ENCODE data around the gene MROH2A. TPM values are rescaled to one million over a fixed set of nuclear protein-coding genes. Genes with fewer than 3 reads are reported as not detected.
A peak's percentile ranks its signal among the peaks of the same experiment; 100 is the strongest.

The MROH2A gene
- total and polyA plus RNA-seq, 5 donors from 2014 or later, result not detected

DNA sequence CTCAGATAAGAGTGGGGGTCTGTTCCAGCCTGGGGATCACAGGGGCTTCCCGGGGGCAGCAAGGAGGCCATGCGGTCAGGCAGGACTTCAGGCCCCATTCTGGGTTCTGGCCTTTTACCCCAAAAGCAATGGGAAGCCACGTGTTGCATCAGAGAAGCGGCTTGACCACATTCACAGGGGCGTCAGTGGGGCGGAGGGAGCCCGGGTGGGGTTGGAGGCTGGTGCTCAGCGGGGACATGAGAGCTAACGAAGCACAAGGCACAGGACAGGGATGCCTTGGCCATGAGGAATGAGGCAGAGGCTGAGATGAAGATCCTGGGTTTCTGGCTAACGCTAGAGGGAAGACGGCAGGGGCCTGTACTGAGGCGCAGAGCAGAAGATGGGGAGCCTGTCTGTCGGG is 70.1 kb downstream of the MROH2A start:
- no peaks in the 10 kb centered on the region for H3K36me3 Mint-ChIP-seq
- ATAC-seq (ENCODE audit: low read depth in 2 of 2), result no peak
- H3K4me3 ChIP-seq (ENCODE audit: low read depth, low read length), result no peak overlapping the region
- H3K27me3 Mint-ChIP-seq, result no peaks in the 10 kb centered on the region
- H3K36me3 ChIP-seq (ENCODE audit: control insufficient read depth, insufficient read depth, low read length), result no peaks in the 10 kb centered on the region
- peak overlapping the region in 1 of 3 donors; percentile 63 for H3K27ac Mint-ChIP-seq
- no peaks in the 10 kb centered on the region for H3K9me3 ChIP-seq (ENCODE audit: control insufficient read depth in 2 of 2, low read length in 2 of 2)
- H3K4me3 Mint-ChIP-seq, result peak overlapping the region in 1 of 4 donors; percentile 36
- H3K4me1 Mint-ChIP-seq, result peaks cover 4 to 35% (median 10%) of the 10 kb centered on the region in 4 donors
- H3K27me3 ChIP-seq (ENCODE audit: control insufficient read depth, insufficient read depth, low read length), result no peaks in the 10 kb centered on the region
- no peak overlapping the region for H3K27ac ChIP-seq (ENCODE audit: insufficient read depth, low read length, poor library complexity, severe bottlenecking)
- peaks cover 12% of the 10 kb centered on the region for H3K4me1 ChIP-seq (ENCODE audit: control insufficient read depth, insufficient read depth, low read length, poor library complexity, severe bottlenecking)
- peaks cover 0 to 1% (median 0%) of the 10 kb centered on the region in 7 donors for H3K9me3 Mint-ChIP-seq
- DNase-seq, result no peak

DNA sequence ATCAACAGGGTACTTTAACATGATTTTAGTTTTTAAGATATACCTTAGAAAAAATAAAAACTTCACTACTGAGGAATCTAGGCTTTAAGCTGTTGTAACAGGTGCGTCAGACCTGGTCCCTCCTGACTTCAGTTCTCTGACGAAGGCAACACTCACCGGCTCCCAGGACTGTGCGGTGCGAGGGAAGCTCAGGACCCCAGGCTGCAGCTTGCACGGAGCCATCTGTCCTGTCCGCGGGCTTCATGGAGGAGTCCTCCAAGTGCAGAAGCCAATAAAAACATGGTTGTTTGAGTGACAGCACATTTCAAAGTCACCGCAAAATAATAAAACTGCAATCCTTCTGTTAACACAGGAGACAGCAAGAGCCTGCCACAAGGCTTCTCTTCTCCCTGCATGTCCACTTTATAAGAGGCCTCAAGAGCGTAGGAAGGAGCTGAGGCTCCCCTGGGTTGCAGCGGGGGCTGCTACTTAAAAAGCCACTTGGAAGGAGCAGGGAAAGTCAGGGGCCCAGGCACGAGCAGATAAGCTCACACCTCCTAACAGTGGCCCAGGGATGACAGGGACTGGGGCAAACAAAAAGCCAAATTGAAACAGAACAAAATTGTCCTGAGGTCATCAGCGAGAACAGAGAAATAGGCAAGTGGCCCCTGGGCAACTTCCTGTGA is 71.6 kb downstream of the MROH2A start:
- H3K4me1 Mint-ChIP-seq, result peaks cover 0 to 46% (median 16%) of the 10 kb centered on the region in 4 donors
- peak overlapping the region in 2 of 3 donors; percentile 43 to 56 for H3K27ac Mint-ChIP-seq
- no peaks in the 10 kb centered on the region for H3K27me3 ChIP-seq (ENCODE audit: control insufficient read depth, insufficient read depth, low read length)
- H3K27me3 Mint-ChIP-seq, result peaks cover 5% of the 10 kb centered on the region
- no peaks in the 10 kb centered on the region for H3K36me3 ChIP-seq (ENCODE audit: control insufficient read depth, insufficient read depth, low read length)
- H3K4me1 ChIP-seq (ENCODE audit: control insufficient read depth, insufficient read depth, low read length, poor library complexity, severe bottlenecking), result peaks cover 25% of the 10 kb centered on the region
- H3K4me3 ChIP-seq (ENCODE audit: low read depth, low read length), result no peak overlapping the region
- H3K9me3 Mint-ChIP-seq, result peaks cover 0 to 1% (median 0%) of the 10 kb centered on the region in 7 donors
- ATAC-seq (ENCODE audit: low read depth in 2 of 2), result no peak
- H3K9me3 ChIP-seq (ENCODE audit: control insufficient read depth in 2 of 2, low read length in 2 of 2), result no peaks in the 10 kb centered on the region
- no peak for DNase-seq
- no peak overlapping the region for H3K27ac ChIP-seq (ENCODE audit: insufficient read depth, low read length, poor library complexity, severe bottlenecking)
- H3K36me3 Mint-ChIP-seq, result no peaks in the 10 kb centered on the region
- H3K4me3 Mint-ChIP-seq, result peak overlapping the region in 1 of 4 donors; percentile 34

DNA sequence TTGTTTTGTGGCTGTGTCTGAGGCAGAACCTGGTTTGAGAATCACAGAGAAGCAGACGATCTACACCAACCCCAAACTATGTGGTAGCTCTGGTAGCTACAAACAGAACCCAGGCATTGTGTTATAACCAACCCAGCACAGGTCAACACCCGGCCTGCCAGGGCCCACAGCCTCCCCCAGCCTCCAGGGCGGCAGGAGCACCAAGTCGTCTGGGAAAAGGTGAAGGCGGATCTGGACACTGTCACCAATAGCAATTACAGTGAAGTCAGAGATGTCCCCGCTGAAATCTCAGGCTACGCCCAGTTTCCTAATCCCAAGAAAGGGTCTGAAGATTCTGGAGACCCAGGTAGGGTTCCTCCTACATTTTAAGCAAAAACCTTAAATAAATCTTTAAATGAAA is 72.6 kb downstream of the MROH2A start:
- H3K9me3 ChIP-seq (ENCODE audit: control insufficient read depth in 2 of 2, low read length in 2 of 2), result no peaks in the 10 kb centered on the region
- Mint-ChIP-seq H3K27me3 (peaks cover 5% of the 10 kb centered on the region), H3K36me3 (no peaks in the 10 kb centered on the region), H3K4me1 (peaks cover 0 to 52% (median 21%) of the 10 kb centered on the region in 4 donors), H3K27ac (no peak overlapping the region), H3K9me3 (peaks cover 0 to 1% (median 0%) of the 10 kb centered on the region in 7 donors), H3K4me3 (no peak overlapping the region)
- peaks cover 29% of the 10 kb centered on the region for H3K4me1 ChIP-seq (ENCODE audit: control insufficient read depth, insufficient read depth, low read length, poor library complexity, severe bottlenecking)
- H3K27me3 ChIP-seq (ENCODE audit: control insufficient read depth, insufficient read depth, low read length), result no peaks in the 10 kb centered on the region
- DNase-seq (no peak), ATAC-seq (ENCODE audit: low read depth in 2 of 2) (no peak)
- no peak overlapping the region for H3K4me3 ChIP-seq (ENCODE audit: low read depth, low read length)
- H3K27ac ChIP-seq (ENCODE audit: insufficient read depth, low read length, poor library complexity, severe bottlenecking), result no peak overlapping the region
- H3K36me3 ChIP-seq (ENCODE audit: control insufficient read depth, insufficient read depth, low read length), result no peaks in the 10 kb centered on the region

DNA sequence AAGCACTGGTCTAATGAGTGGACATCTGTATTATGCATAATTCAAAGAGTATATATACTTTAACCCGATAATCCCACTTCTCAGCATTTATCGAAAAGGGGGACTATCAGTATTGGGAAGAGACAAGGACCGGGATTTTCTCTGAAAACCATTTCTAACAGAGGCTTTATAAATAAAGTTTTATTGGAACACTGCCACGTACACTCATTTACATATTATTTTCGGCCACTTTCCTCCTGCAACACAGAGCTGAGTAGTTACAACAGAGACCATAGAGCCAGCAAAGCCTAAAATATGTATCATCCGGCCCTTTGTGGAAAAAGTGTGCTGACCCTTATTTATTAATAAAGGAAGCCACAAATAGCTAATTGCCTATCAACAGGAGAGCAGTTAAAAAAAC is 73.0 kb downstream of the MROH2A start:
- H3K27me3 Mint-ChIP-seq, result peaks cover 5% of the 10 kb centered on the region
- H3K27ac Mint-ChIP-seq, result no peak overlapping the region
- Histone ChIP-seq H3K4me1 (ENCODE audit: control insufficient read depth, insufficient read depth, low read length, poor library complexity, severe bottlenecking) (peaks cover 29% of the 10 kb centered on the region), H3K27ac (ENCODE audit: insufficient read depth, low read length, poor library complexity, severe bottlenecking) (no peak overlapping the region), H3K36me3 (ENCODE audit: control insufficient read depth, insufficient read depth, low read length) (no peaks in the 10 kb centered on the region), H3K4me3 (ENCODE audit: low read depth, low read length) (no peak overlapping the region), H3K9me3 (ENCODE audit: control insufficient read depth in 2 of 2, low read length in 2 of 2) (no peaks in the 10 kb centered on the region), H3K27me3 (ENCODE audit: control insufficient read depth, insufficient read depth, low read length) (no peaks in the 10 kb centered on the region)
- no peaks in the 10 kb centered on the region for H3K36me3 Mint-ChIP-seq
- peak overlapping the region in 2 of 4 donors; percentile 53 to 88 for H3K4me3 Mint-ChIP-seq
- no peak for DNase-seq
- no peak for ATAC-seq (ENCODE audit: low read depth in 2 of 2)
- peaks cover 0 to 54% (median 22%) of the 10 kb centered on the region in 4 donors for H3K4me1 Mint-ChIP-seq
- peaks cover 0 to 1% (median 0%) of the 10 kb centered on the region in 7 donors for H3K9me3 Mint-ChIP-seq

DNA sequence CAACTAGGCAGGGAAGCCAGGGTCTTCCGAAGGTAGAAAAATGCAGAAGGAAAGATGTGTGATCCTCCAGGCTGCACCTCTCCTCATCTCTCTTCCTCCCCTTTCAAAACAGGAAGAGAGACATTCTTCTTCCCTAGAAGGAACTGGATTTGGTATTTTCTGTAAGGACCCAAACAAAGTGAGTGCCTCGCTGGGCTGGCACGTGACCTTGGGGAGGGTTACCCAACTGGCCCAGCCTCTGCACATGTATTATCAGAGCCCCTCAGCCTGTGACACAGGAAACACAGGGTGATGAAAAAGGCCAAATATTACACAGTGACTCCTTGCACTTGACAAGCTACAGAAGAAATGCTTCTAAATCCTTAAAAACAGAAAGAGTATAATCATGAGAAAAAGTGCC is 73.9 kb downstream of the MROH2A start:
- peak overlapping the region in 3 of 4 donors; percentile 11 to 98 (median 88) for H3K4me3 Mint-ChIP-seq
- no peaks in the 10 kb centered on the region for H3K36me3 Mint-ChIP-seq
- Histone ChIP-seq H3K4me1 (ENCODE audit: control insufficient read depth, insufficient read depth, low read length, poor library complexity, severe bottlenecking) (peaks cover 29% of the 10 kb centered on the region), H3K9me3 (ENCODE audit: control insufficient read depth in 2 of 2, low read length in 2 of 2) (no peaks in the 10 kb centered on the region), H3K27me3 (ENCODE audit: control insufficient read depth, insufficient read depth, low read length) (no peaks in the 10 kb centered on the region), H3K36me3 (ENCODE audit: control insufficient read depth, insufficient read depth, low read length) (no peaks in the 10 kb centered on the region), H3K4me3 (ENCODE audit: low read depth, low read length) (no peak overlapping the region), H3K27ac (ENCODE audit: insufficient read depth, low read length, poor library complexity, severe bottlenecking) (no peak overlapping the region)
- DNase-seq, result no peak
- ATAC-seq (ENCODE audit: low read depth in 2 of 2), result no peak
- H3K4me1 Mint-ChIP-seq, result peaks cover 0 to 60% (median 22%) of the 10 kb centered on the region in 4 donors
- H3K9me3 Mint-ChIP-seq, result peaks cover 0 to 1% (median 0%) of the 10 kb centered on the region in 7 donors
- H3K27me3 Mint-ChIP-seq, result peaks cover 5% of the 10 kb centered on the region
- peak overlapping the region in 1 of 3 donors; percentile 10 for H3K27ac Mint-ChIP-seq

DNA sequence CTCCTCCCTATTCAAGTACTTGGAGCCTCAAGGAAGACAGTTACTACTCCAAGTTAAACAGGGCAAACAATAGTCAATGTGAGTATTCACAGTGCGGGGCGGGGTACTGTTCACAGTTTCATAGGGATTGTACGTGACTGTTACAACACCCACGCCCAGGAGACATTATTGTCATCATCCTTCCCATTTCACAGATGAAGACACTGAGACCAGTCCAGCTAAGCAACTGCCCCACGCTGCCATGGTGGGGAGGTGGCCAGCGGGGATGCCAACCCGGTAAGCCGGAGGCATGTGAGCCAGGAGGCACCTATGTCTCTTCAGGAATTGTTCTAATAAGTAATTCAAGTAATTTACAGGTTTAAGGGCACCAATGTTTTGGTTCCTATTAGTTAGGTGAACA is 75.2 kb downstream of the MROH2A start:
- peaks cover 29% of the 10 kb centered on the region for H3K4me1 ChIP-seq (ENCODE audit: control insufficient read depth, insufficient read depth, low read length, poor library complexity, severe bottlenecking)
- Mint-ChIP-seq H3K4me1 (peaks cover 0 to 63% (median 25%) of the 10 kb centered on the region in 4 donors), H3K36me3 (no peaks in the 10 kb centered on the region), H3K27me3 (peaks cover 5% of the 10 kb centered on the region), H3K9me3 (no peaks in the 10 kb centered on the region), H3K27ac (peak overlapping the region in 2 of 3 donors; percentile 10 to 20), H3K4me3 (peak overlapping the region; percentile 88 to 100 (median 98))
- no peak overlapping the region for H3K27ac ChIP-seq (ENCODE audit: insufficient read depth, low read length, poor library complexity, severe bottlenecking)
- H3K36me3 ChIP-seq (ENCODE audit: control insufficient read depth, insufficient read depth, low read length), result no peaks in the 10 kb centered on the region
- H3K9me3 ChIP-seq (ENCODE audit: control insufficient read depth in 2 of 2, low read length in 2 of 2), result no peaks in the 10 kb centered on the region
- no peaks in the 10 kb centered on the region for H3K27me3 ChIP-seq (ENCODE audit: control insufficient read depth, insufficient read depth, low read length)
- H3K4me3 ChIP-seq (ENCODE audit: low read depth, low read length), result peak overlapping the region; percentile 62
- DNase-seq (no peak), ATAC-seq (ENCODE audit: low read depth in 2 of 2) (no peak)

DNA sequence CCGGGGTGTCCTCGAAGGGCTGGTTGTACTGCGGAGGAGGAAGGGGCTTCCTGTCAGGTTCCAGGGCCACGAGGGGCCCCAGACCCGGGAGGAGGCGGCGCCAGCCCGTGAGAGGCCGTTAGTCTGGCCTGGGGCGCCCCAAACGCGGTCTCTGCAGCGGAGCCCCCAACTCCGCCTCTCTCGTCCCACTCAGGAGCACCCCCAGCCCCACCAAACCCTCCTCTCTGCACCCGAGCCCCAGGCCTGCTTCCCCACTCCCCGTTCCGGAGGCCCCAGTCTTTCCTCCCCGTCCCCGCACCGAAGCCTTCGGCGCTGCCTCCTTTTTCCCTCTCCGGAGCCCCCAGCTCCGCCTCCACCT is 75.7 kb downstream of the MROH2A start:
- no peaks in the 10 kb centered on the region for H3K36me3 ChIP-seq (ENCODE audit: control insufficient read depth, insufficient read depth, low read length)
- H3K27ac Mint-ChIP-seq, result peak overlapping the region; percentile 20 to 97 (median 95)
- ATAC-seq (ENCODE audit: low read depth in 2 of 2), result no peak
- H3K27me3 ChIP-seq (ENCODE audit: control insufficient read depth, insufficient read depth, low read length), result no peaks in the 10 kb centered on the region
- H3K27me3 Mint-ChIP-seq, result peaks cover 5% of the 10 kb centered on the region
- peak overlapping the region; percentile 88 to 100 (median 98) for H3K4me3 Mint-ChIP-seq
- H3K4me1 Mint-ChIP-seq, result peaks cover 0 to 58% (median 25%) of the 10 kb centered on the region in 4 donors
- H3K9me3 Mint-ChIP-seq, result no peaks in the 10 kb centered on the region
- H3K4me3 ChIP-seq (ENCODE audit: low read depth, low read length), result peak overlapping the region; percentile 62
- no peak overlapping the region for H3K27ac ChIP-seq (ENCODE audit: insufficient read depth, low read length, poor library complexity, severe bottlenecking)
- no peaks in the 10 kb centered on the region for H3K36me3 Mint-ChIP-seq
- H3K9me3 ChIP-seq (ENCODE audit: control insufficient read depth in 2 of 2, low read length in 2 of 2), result no peaks in the 10 kb centered on the region
- DNase-seq, result no peak
- H3K4me1 ChIP-seq (ENCODE audit: control insufficient read depth, insufficient read depth, low read length, poor library complexity, severe bottlenecking), result peaks cover 29% of the 10 kb centered on the region
